Upper lobe of left lung (tissue), 6 donors: ENCODE data around the gene SIRT3. TPM values are rescaled to one million over a fixed set of nuclear protein-coding genes. Genes with fewer than 3 reads are reported as not detected.
"Not testable (repeated sequence)": the region's sequence is repeated elsewhere in the genome, so short reads cannot be mapped to it uniquely, and the experiment has no call there.

Experiments used
- ATAC-seq, 2 donors: fragments of 200-7000 bp; cut with Tn5 transposase; one replicate each; pipeline ENCODE4 v1.9.1; 2022; ENCODE audit warnings: mild to moderate bottlenecking in 2 of 2, moderate library complexity in 2 of 2; ENCODE audit not compliant: low FRiP score in 2 of 2
- DNase-seq, 2 donors: peaks; one replicate each; pipeline ENCODE4 v3.0.0-alpha.2; 2019 to 2020
- H3K27ac ChIP-seq, 4 donors: fragments of 200-600 bp; sonication (generic); one replicate each; pipeline ENCODE4 v1.5.1; 2016 to 2019
- H3K27me3 ChIP-seq, 4 donors: fragments of 200-600 bp; sonication (generic); one replicate each; pipeline ENCODE4 v1.5.1; 2017 to 2019
- H3K36me3 ChIP-seq, 4 donors: fragments of 200-600 bp; sonication (generic); one replicate each; pipeline ENCODE4 v1.5.1; 2016 to 2019
- H3K4me1 ChIP-seq, 4 donors: fragments of 200-600 bp; sonication (generic); one replicate each; pipeline ENCODE4 v1.5.1; 2018 to 2019
- H3K4me3 ChIP-seq, 4 donors: fragments of 200-600 bp; sonication (generic); one replicate each; pipeline ENCODE4 v1.5.1; 2017 to 2019; ENCODE audit warnings: mild to moderate bottlenecking in 2 of 4, moderate library complexity in 1 of 4
- H3K9me3 ChIP-seq, 4 donors: fragments of 200-600 bp; sonication (generic); one replicate each; pipeline ENCODE4 v1.5.1; 2018 to 2019
- CTCF ChIP-seq, 6 experiments: fragments of 450-650 bp in 4 of 6; fragments of 200-600 bp in 2 of 6; sonication (generic) in 2 of 6; IDR thresholded peaks; one replicate each; pipeline ENCODE4 v1.5.1; 2016 to 2019; ENCODE audit warnings: antibody characterized with exemption in 6 of 6
- EP300 ChIP-seq, 4 donors: sonication (generic); formaldehyde crosslinking; IDR thresholded peaks; one replicate each; pipeline ENCODE4 v1.5.1; 2017; ENCODE audit warnings: antibody characterized with exemption in 4 of 4, control low read depth in 2 of 4
- POLR2A ChIP-seq, 4 donors: fragments of 450-650 bp; IDR thresholded peaks; one replicate each; pipeline ENCODE4 v1.5.1; 2016 to 2017; ENCODE audit warnings: antibody characterized with exemption in 4 of 4, mild to moderate bottlenecking in 2 of 4
- POLR2AphosphoS5 ChIP-seq, 2 donors: sonication (generic); formaldehyde crosslinking; IDR thresholded peaks; one replicate each; pipeline ENCODE4 v1.5.1; 2017; ENCODE audit warnings: antibody characterized with exemption in 2 of 2
- WGBS, 2 donors: methylation state at CpG; one replicate each; pipeline ENCODE4 v1.1.5; 2017 to 2018; 5-methylcytosine and 5-hydroxymethylcytosine counted together
- total RNA-seq, 6 donors: library from RNA; depleted of rRNA in 4 of 6; stranded (reverse); fragments of >200 nt in 4 of 6; gene quantifications; one replicate each; pipeline versions ENCODE4 v1.1.0 to v1.2.1, GENCODE V29; 2016 to 2021
- donor health status: DM: no; HTN: no; CAD: no; lungs with moderate emphysema.
- donor health status: DM: no; HTN: yes; CAD: no; lungs with severe emphysema.

Gene SIRT3
- total RNA-seq, 6 donors from 2014 or later, result 11.7 to 37.6 (median 24.0) TPM

GRCh38 chr11:223026-223789 is 12.9 kb downstream of the SIRT3 start:
- Histone ChIP-seq H3K27ac (no peak overlapping the region), H3K4me1 (peaks cover 0 to 3% (median 0%) of the 10 kb centered on the region in 4 donors), H3K27me3 (no peaks in the 10 kb centered on the region), H3K4me3 (no peak overlapping the region), H3K9me3 (no peaks in the 10 kb centered on the region), H3K36me3 (peaks cover 0 to 16% (median 3%) of the 10 kb centered on the region in 4 donors)
- WGBS, 2 donors, result 75 to 78% methylated on average over 16 of the region's 16 CpGs
- peak in 1 of 2 donors; percentile 17 for DNase-seq
- ATAC-seq, result peak in 1 of 2 donors; percentile 47
- no peak for TF ChIP-seq POLR2AphosphoS5 (IDR thresholded peaks at IDR 0.05)
- no peak for TF ChIP-seq CTCF (IDR thresholded peaks at IDR 0.05)
- TF ChIP-seq POLR2A (IDR thresholded peaks at IDR 0.05), result no peak
- no peak for TF ChIP-seq EP300 (IDR thresholded peaks at IDR 0.05)

- Histone ChIP-seq H3K9me3 (no peaks in the 10 kb centered on the region), H3K4me3 (no peak overlapping the region), H3K36me3 (peaks cover 0 to 16% (median 3%) of the 10 kb centered on the region in 4 donors), H3K4me1 (peaks cover 0 to 3% (median 0%) of the 10 kb centered on the region in 4 donors), H3K27ac (no peak overlapping the region), H3K27me3 (no peaks in the 10 kb centered on the region)
- DNase-seq (peak in 1 of 2 donors; percentile 19), ATAC-seq (no peak)
- 92 to 96% methylated on average over 13 to 14 of the region's 14 CpGs for WGBS, 2 donors
- TF ChIP-seq CTCF (IDR thresholded peaks at IDR 0.05) (no peak), POLR2A (IDR thresholded peaks at IDR 0.05) (no peak), EP300 (IDR thresholded peaks at IDR 0.05) (no peak), POLR2AphosphoS5 (IDR thresholded peaks at IDR 0.05) (no peak)
These were observed 13.9 kb downstream of the SIRT3 start for GRCh38 chr11:221998-222789.

GRCh38 chr11:221539-221938 is 14.6 kb downstream of the SIRT3 start:
- no peak for TF ChIP-seq EP300 (IDR thresholded peaks at IDR 0.05)
- TF ChIP-seq CTCF (IDR thresholded peaks at IDR 0.05), result no peak
- no peak for TF ChIP-seq POLR2A (IDR thresholded peaks at IDR 0.05)
- TF ChIP-seq POLR2AphosphoS5 (IDR thresholded peaks at IDR 0.05), result no peak
- ATAC-seq, result no peak
- Histone ChIP-seq H3K27ac (no peak overlapping the region), H3K27me3 (no peaks in the 10 kb centered on the region), H3K4me1 (peaks cover 0 to 3% (median 0%) of the 10 kb centered on the region in 4 donors), H3K9me3 (no peaks in the 10 kb centered on the region), H3K4me3 (no peak overlapping the region), H3K36me3 (peaks cover 0 to 16% (median 3%) of the 10 kb centered on the region in 4 donors)
- DNase-seq, result no peak
- 93 to 95% methylated on average over 7 of the region's 7 CpGs for WGBS, 2 donors

- H3K4me3 ChIP-seq, DNase-seq, H3K9me3 ChIP-seq, H3K27me3 ChIP-seq, H3K4me1 ChIP-seq, ATAC-seq, H3K27ac ChIP-seq: not testable (repeated sequence)
- 87 to 98% methylated on average over 3 of the region's 3 CpGs for WGBS, 2 donors
- peaks cover 0 to 23% (median 5%) of the 10 kb centered on the region in 4 donors for H3K36me3 ChIP-seq
These were observed 15.4 kb downstream of the SIRT3 start for GRCh38 chr11:220641-221215.
